Measurements from ENCODE around the gene STRN3. TPM values are rescaled to one million over a fixed set of nuclear protein-coding genes. Genes with fewer than 3 reads are reported as not detected.
A peak's percentile ranks its signal among the peaks of the same experiment; 100 is the strongest.

The STRN3 gene
- total RNA-seq, 6 experiments from 2014 or later = 19.5 to 28.0 (median 21.5) TPM

DNA sequence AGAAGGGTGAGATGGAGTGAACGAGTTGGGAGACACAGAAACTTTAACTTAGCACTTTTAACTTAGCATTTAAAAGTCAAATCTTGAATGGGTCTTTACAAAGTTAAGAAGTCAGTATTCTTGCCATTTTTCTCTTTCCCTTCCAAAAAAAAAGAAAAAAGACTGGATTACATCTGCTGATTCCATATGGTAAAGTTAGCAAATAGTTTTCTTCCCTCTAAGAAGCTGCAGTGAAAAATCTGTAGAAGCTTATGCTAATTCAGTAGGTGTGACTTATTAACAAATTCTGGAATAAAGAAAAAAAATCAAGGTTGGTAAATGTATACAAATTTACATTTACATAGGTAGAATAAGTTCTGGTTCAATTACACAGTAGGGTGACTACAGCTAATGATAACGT lies 100.9 kb downstream of the STRN3 start:
- no peak overlapping the region for H3K4me3 ChIP-seq
- no peak for ATAC-seq
- intact Hi-C loops (cut with DNase I) = no loop called here
- TF ChIP-seq, protein P1, sequence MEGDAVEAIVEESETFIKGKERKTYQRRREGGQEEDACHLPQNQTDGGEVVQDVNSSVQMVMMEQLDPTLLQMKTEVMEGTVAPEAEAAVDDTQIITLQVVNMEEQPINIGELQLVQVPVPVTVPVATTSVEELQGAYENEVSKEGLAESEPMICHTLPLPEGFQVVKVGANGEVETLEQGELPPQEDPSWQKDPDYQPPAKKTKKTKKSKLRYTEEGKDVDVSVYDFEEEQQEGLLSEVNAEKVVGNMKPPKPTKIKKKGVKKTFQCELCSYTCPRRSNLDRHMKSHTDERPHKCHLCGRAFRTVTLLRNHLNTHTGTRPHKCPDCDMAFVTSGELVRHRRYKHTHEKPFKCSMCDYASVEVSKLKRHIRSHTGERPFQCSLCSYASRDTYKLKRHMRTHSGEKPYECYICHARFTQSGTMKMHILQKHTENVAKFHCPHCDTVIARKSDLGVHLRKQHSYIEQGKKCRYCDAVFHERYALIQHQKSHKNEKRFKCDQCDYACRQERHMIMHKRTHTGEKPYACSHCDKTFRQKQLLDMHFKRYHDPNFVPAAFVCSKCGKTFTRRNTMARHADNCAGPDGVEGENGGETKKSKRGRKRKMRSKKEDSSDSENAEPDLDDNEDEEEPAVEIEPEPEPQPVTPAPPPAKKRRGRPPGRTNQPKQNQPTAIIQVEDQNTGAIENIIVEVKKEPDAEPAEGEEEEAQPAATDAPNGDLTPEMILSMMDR (IDR thresholded peaks at IDR 0.05) = no peak
- TF ChIP-seq POLR2A (IDR thresholded peaks at IDR 0.05) = no peak
- no peaks in the 10 kb centered on the region for H3K27me3 ChIP-seq
- no peak overlapping the region for H3K27ac ChIP-seq
- no peaks in the 10 kb centered on the region for H3K4me1 ChIP-seq
- peaks cover 0 to 4% (median under 1%) of the 10 kb centered on the region in 4 donors for H3K36me3 ChIP-seq
- H3K9me3 ChIP-seq = no peaks in the 10 kb centered on the region
- 96% methylated on average over 2 of the region's 2 CpGs for WGBS (ENCODE audit: insufficient coverage, low coverage, low lambda C conversion rate, missing lambda C conversion rate)
- DNase-seq = no peak

DNA sequence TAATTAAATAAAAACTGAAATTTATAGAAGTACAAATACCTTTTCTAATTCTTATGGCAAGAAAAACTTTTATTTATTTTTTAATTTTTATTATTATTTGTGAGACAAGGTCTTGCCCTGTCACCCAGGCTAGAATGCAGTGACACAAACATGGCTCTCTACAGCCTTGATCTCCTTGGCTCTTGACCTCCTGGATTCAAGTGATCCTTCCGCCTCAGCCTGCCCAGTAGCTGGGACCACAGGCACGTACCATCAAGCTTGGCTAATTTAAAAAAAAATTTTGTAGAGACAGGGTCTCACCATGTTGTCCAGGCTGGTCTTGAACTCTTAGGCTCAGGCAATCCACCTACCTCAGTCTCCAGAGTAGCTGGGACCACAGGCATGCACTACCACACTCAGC lies 104.4 kb downstream of the STRN3 start:
- intact Hi-C loops (cut with DNase I) = no loop called here
- DNase-seq = no peak
- Histone ChIP-seq H3K27me3 (no peaks in the 10 kb centered on the region), H3K36me3 (peaks cover 0 to 4% (median under 1%) of the 10 kb centered on the region in 4 donors), H3K27ac (no peak overlapping the region), H3K4me1 (no peaks in the 10 kb centered on the region), H3K9me3 (no peaks in the 10 kb centered on the region), H3K4me3 (no peak overlapping the region)
- TF ChIP-seq, protein P1 (IDR thresholded peaks at IDR 0.05) = no peak
- no peak for TF ChIP-seq POLR2A (IDR thresholded peaks at IDR 0.05)
- WGBS (ENCODE audit: insufficient coverage, low coverage, low lambda C conversion rate, missing lambda C conversion rate) = 92% methylated on average over 2 of the region's 2 CpGs
- no peak for ATAC-seq

DNA sequence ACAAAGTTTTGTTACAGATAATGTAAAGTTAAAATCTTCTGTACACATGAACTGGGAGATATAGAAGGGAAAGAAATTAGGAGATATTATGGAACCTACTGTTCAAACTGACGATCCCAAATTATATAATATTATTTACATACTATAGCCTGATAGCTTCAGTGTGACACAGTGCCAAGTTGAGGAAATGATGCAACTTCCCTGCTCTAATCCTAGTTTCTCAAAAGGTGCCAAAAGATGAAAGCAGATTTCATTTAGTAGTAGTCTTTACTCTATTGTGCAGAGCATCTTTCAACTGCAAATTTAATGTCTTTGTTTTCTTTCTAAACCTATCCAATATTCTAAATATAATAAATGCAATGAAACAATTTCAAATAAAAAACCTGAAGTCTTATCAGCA lies 104.9 kb downstream of the STRN3 start:
- Histone ChIP-seq H3K27ac (no peak overlapping the region), H3K27me3 (no peaks in the 10 kb centered on the region), H3K4me1 (no peaks in the 10 kb centered on the region), H3K9me3 (no peaks in the 10 kb centered on the region), H3K36me3 (peaks cover 0 to 4% (median under 1%) of the 10 kb centered on the region in 4 donors), H3K4me3 (no peak overlapping the region)
- 26% methylated on average over 1 of the region's 1 CpG for WGBS (ENCODE audit: insufficient coverage, low coverage, low lambda C conversion rate, missing lambda C conversion rate)
- DNase-seq = no peak
- intact Hi-C loops (cut with DNase I) = no loop called here
- TF ChIP-seq, protein P1 (IDR thresholded peaks at IDR 0.05) = no peak
- no peak for TF ChIP-seq POLR2A (IDR thresholded peaks at IDR 0.05)
- ATAC-seq = no peak

DNA sequence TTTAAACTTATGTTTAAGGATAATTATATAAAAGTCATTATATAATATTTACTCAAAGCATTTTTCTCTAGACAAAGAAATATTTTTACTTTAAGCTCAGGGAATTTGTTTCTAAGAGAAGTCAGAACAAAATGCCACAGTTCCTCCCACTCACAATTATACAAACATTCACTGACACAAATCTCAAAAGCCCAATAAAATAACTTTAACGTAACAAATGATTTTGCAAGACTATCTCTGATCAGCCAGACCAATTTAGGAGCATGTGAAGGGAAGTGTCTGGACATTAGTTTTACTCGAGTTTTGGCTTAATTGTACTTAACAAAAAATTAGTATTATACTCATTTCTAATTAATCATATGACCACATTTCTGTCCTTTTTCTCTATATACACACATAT lies 110.6 kb downstream of the STRN3 start:
- Histone ChIP-seq H3K4me1 (no peaks in the 10 kb centered on the region), H3K36me3 (peaks cover 0 to 16% (median 4%) of the 10 kb centered on the region in 4 donors), H3K4me3 (no peak overlapping the region), H3K27me3 (no peaks in the 10 kb centered on the region), H3K9me3 (no peaks in the 10 kb centered on the region), H3K27ac (no peak overlapping the region)
- WGBS (ENCODE audit: insufficient coverage, low coverage, low lambda C conversion rate, missing lambda C conversion rate) = 28% methylated on average over 2 of the region's 2 CpGs
- DNase-seq = no peak
- no peak for TF ChIP-seq POLR2A (IDR thresholded peaks at IDR 0.05)
- TF ChIP-seq, protein P1 (IDR thresholded peaks at IDR 0.05) = no peak
- intact Hi-C loops (cut with DNase I) = no loop called here
- peak in 1 of 4 donors; percentile 32 for ATAC-seq

DNA sequence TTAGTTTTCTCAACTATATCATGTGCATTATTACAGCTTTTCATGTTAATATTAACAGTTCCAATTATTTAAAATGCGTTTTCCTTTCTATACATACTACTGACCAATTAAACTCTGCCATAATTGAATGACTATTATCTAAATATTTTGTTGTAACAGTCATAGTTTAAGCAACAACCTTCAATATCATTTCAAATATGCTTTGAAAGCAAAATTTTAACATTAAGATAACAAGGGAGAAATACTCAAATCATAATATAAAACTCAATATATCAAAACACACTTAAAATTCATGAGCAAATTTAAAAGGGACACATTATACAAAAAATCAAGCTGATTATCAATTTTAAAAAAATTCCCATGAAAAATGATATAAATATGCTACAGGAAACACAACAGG lies 111.4 kb downstream of the STRN3 start:
- H3K9me3 ChIP-seq = no peaks in the 10 kb centered on the region
- H3K36me3 ChIP-seq = peaks cover 0 to 24% (median 7%) of the 10 kb centered on the region in 4 donors
- WGBS (ENCODE audit: insufficient coverage, low coverage, low lambda C conversion rate, missing lambda C conversion rate) = 100% methylated on average over 1 of the region's 1 CpG
- no peak overlapping the region for H3K4me3 ChIP-seq
- ATAC-seq (no peak), DNase-seq (no peak)
- H3K27ac ChIP-seq = no peak overlapping the region
- intact Hi-C loops (cut with DNase I) = no loop called here
- H3K4me1 ChIP-seq = no peaks in the 10 kb centered on the region
- TF ChIP-seq POLR2A (IDR thresholded peaks at IDR 0.05) = no peak
- TF ChIP-seq, protein P1 (IDR thresholded peaks at IDR 0.05) = no peak
- no peaks in the 10 kb centered on the region for H3K27me3 ChIP-seq

Measured in right lobe of liver (tissue), 6 donors.